ENCODE data around the gene GPC6.

GPC6 gene

DNA sequence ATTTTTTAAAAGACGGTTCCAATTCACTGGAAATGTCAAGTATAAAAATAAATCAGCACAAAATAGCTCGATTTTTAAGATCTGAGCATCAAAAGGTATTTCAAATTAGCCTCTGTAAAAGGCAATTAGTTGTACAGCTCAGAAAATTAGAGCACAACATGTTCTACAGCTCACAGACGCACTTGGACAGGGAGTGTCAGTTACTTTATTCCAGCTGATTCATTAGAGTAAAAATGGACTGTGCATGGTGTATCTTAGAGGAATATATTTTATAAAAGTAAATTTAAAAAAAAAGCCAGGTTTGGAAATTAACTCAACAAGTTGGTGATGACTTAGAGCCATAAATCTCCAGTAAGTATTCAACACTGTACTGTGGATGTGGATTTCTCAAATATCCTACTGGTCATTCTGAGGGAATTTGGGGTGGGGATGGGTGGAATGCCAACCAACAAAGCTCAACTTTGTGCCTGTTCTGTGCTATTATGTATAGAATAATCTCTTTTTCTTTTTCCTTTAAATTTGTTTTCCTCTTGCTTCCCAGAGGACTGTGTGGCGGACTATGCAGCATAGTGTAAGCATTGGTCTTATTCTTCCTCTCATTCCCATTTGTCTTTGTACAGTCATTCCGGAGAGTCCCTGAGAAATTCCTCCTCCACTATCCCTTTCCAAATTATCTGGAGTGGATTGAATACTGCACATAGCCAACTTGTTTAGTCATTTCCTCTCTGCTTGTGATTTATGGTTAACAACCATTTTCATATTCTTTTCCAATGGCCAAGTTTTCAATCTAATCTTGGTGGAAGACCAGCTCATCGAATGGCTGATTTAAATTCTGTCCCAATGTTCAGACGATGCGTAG, 1083.6 kb downstream of the GPC6 start:
- in situ Hi-C loops (cut with HindIII; ENCODE audit: low sequenced_read_pairs): no loop called here
- peak; percentile 76 for DNase-seq (ENCODE audit: low read depth, low spot score)
- H3K4me3 ChIP-seq (ENCODE audit: low read depth, low read length): no peak overlapping the region
- no peak for TF ChIP-seq CTCF (IDR thresholded peaks at IDR 0.05; ENCODE audit: low read depth, low read length)

- no peak for TF ChIP-seq CTCF (IDR thresholded peaks at IDR 0.05; ENCODE audit: low read depth, low read length)
- no peak overlapping the region for H3K4me3 ChIP-seq (ENCODE audit: low read depth, low read length)
- in situ Hi-C loops (cut with HindIII; ENCODE audit: low sequenced_read_pairs): no loop called here
- DNase-seq (ENCODE audit: low read depth, low spot score): no peak
These were observed 1085.3 kb downstream of the GPC6 start for GRCh38 chr13:94311893-94312292.

- no peak for DNase-seq (ENCODE audit: low read depth, low spot score)
These were observed 1086.1 kb downstream of the GPC6 start for GRCh38 chr13:94312511-94313216.

DNA sequence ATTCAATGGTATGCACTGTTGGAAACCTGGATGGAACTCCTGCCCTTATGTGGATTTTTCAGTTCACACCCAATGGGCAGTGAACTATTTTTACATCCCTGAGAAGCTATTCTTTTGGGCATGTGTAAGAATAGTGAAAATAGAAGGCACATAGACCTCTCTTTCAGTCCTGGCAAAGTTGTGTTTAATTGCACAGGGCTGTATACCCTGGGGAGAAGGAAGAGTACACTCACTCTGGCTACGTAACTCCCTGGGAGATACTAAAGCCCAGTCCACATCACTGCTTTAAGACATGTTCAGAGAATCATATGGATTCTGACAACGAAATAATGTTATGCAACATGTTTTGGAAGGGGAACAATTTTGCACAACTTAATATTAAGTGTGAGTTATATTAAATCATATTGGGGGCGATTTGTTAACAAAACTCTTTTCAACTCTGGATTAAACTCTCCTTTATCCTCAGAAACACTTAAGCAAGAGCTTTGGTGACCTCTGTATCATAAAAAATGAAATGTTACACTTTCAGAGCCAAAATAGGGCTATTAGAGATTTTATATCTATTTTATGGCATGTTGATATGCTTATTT, 1086.8 kb downstream of the GPC6 start:
- in situ Hi-C loops (cut with HindIII; ENCODE audit: low sequenced_read_pairs): no loop called here

More at GRCh38 chr13:94312511-94313216, 1086.1 kb downstream of the GPC6 start:
- no peak for TF ChIP-seq CTCF (IDR thresholded peaks at IDR 0.05; ENCODE audit: low read depth, low read length)
- no peak overlapping the region for H3K4me3 ChIP-seq (ENCODE audit: low read depth, low read length)
- in situ Hi-C loops (cut with HindIII; ENCODE audit: low sequenced_read_pairs): no loop called here

DNA sequence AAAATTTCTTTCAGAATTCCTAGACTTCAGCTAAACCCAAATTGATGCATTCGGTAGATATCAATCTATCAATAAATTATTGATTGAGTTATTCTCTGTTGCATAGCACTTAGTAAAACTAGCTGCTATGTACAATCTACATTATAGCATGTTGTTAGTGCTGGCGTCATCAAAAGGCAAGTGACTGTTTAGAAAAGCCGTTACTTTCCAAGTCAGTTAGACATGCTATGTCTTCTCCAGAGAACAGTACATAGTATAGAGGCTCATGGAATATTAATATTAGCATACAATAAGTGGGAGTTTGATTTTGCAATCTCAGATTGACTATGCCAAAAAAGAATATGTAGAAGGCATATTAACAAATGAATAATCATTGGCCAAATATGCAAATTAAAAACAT, 1087.3 kb downstream of the GPC6 start:
- no peak overlapping the region for H3K4me3 ChIP-seq (ENCODE audit: low read depth, low read length)
- TF ChIP-seq CTCF (IDR thresholded peaks at IDR 0.05; ENCODE audit: low read depth, low read length): no peak
- in situ Hi-C loops (cut with HindIII; ENCODE audit: low sequenced_read_pairs): no loop called here
- no peak for DNase-seq (ENCODE audit: low read depth, low spot score)

More for the DNA sequence above, 1086.8 kb downstream of the GPC6 start:
- no peak for DNase-seq (ENCODE audit: low read depth, low spot score)
- no peak for TF ChIP-seq CTCF (IDR thresholded peaks at IDR 0.05; ENCODE audit: low read depth, low read length)
- no peak overlapping the region for H3K4me3 ChIP-seq (ENCODE audit: low read depth, low read length)

DNA sequence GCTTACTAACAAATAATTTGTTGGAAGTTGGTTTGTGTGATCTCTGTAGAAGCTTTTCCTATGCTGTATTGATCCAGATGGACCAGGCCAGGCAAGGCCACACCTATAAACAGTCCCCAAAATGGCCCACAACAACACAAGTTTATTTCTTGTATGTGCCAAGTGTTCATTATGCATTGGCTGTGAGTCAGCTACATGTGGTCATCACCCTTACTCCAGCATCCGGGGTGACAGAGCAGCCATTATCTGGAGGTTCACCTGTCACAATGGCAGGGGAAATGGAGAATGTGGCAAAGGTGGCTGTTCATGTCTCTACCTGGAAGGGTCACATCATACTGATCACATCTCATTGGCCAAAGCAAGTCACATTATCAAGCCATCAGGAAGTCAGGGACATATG, 1088.6 kb downstream of the GPC6 start:
- no peak for TF ChIP-seq CTCF (IDR thresholded peaks at IDR 0.05; ENCODE audit: low read depth, low read length)
- in situ Hi-C loops (cut with HindIII; ENCODE audit: low sequenced_read_pairs): no loop called here
- H3K4me3 ChIP-seq (ENCODE audit: low read depth, low read length): no peak overlapping the region
- no peak for DNase-seq (ENCODE audit: low read depth, low spot score)
